Fibroblast of lung (primary cell): ENCODE data around the gene OR51T1. TPM values are rescaled to one million over a fixed set of nuclear protein-coding genes. Genes with fewer than 3 reads are reported as not detected.

Source experiments
- DNase-seq, 2 donors: peaks; one replicate each; pipeline versions ENCODE4 v3.0.0 to v3.0.0-alpha.2; 2010; ENCODE audit warnings: low read depth in 2 of 2
- H2AFZ ChIP-seq: 2 replicates; pipeline ENCODE4 v1.5.1; 2012; ENCODE audit warnings: low read length, control low read depth, inconsistent platforms
- H3K27ac ChIP-seq: 2 replicates; pipeline ENCODE4 v1.5.1; 2011; ENCODE audit warnings: low read length, control low read depth; ENCODE audit not compliant: insufficient read depth
- H3K27me3 ChIP-seq: 2 replicates; pipeline ENCODE4 v1.5.1; 2011; ENCODE audit warnings: mild to moderate bottlenecking, low read length; ENCODE audit not compliant: control insufficient read depth, insufficient read depth
- H3K36me3 ChIP-seq: 2 replicates; pipeline ENCODE4 v1.5.1; 2011; ENCODE audit warnings: low read length; ENCODE audit not compliant: control insufficient read depth, insufficient read depth
- H3K4me1 ChIP-seq: 2 replicates; pipeline ENCODE4 v1.5.1; 2011; ENCODE audit warnings: low read length; ENCODE audit not compliant: control insufficient read depth, insufficient read depth; ENCODE audit errors: extremely low read depth
- H3K4me2 ChIP-seq: 2 replicates; pipeline ENCODE4 v1.5.1; 2011; ENCODE audit warnings: low read length, control low read depth; ENCODE audit not compliant: insufficient read depth; ENCODE audit errors: extremely low read depth
- H3K4me3 ChIP-seq, 4 experiments: fragments of 200-600 bp in 1 of 4; sonication (generic) in 1 of 4; replicated peaks in 1 of 4; 2 replicates each; pipeline ENCODE4 v1.5.1; 2011 to 2016; ENCODE audit warnings: low read length in 4 of 4, low read depth in 3 of 4, mild to moderate bottlenecking in 3 of 4, control low read depth in 2 of 4, inconsistent platforms in 1 of 4, mixed read lengths in 1 of 4; ENCODE audit not compliant: insufficient read depth in 1 of 4; ENCODE audit errors: control extremely low read depth in 1 of 4
- H3K79me2 ChIP-seq: 2 replicates; pipeline ENCODE4 v1.5.1; 2012; ENCODE audit warnings: mild to moderate bottlenecking, low read length, inconsistent platforms; ENCODE audit not compliant: control insufficient read depth, insufficient read depth
- H3K9ac ChIP-seq: 2 replicates; pipeline ENCODE4 v1.5.1; 2011; ENCODE audit warnings: mild to moderate bottlenecking, low read length, control low read depth; ENCODE audit not compliant: insufficient read depth
- H3K9me3 ChIP-seq: 2 replicates; pipeline ENCODE4 v1.5.1; 2012; ENCODE audit warnings: low read depth, low read length; ENCODE audit not compliant: control insufficient read depth, insufficient read depth
- H4K20me1 ChIP-seq: 2 replicates; pipeline ENCODE4 v1.5.1; 2011; ENCODE audit warnings: low read length; ENCODE audit not compliant: control insufficient read depth, insufficient read depth; ENCODE audit errors: extremely low read depth
- EZH2 ChIP-seq: IDR thresholded peaks from 2 replicates; pipeline ENCODE4 v1.5.1; 2012; ENCODE audit warnings: low read length, control low read depth, mild to moderate bottlenecking; ENCODE audit errors: missing control alignments
- polyA plus RNA-seq, 2 donors: library from polyadenylated mRNA; depleted of rRNA in 1 of 2; stranded (reverse) in 1 of 2; unstranded in 1 of 2; fragments of >200 nt; gene quantifications; 2 replicates each; pipeline ENCODE4 v1.2.1, GENCODE V29; 2011 to 2012; ENCODE audit warnings: missing spikeins in 1 of 2
- total RNA-seq: library from RNA; depleted of rRNA; stranded (reverse); fragments of >200 nt; gene quantifications from 2 replicates; pipeline ENCODE4 v1.2.1, GENCODE V29; 2014
- TF ChIP-seq, protein P1 (sequence below), 2 donors: IDR thresholded peaks in 1 of 2; conservative IDR thresholded peaks in 1 of 2; 1 replicate in 1 of 2; 2 replicates in 1 of 2; pipeline ENCODE4 v1.5.1; 2011 to 2012; ENCODE audit warnings: low read length in 2 of 2, control low read depth in 1 of 2, inconsistent platforms in 1 of 2, low read depth in 1 of 2, mild to moderate bottlenecking in 1 of 2

The OR51T1 gene
- total and polyA plus RNA-seq, 2 donors (not counting 1 experiment from before 2014, with no cell fraction given), result not detected

DNA sequence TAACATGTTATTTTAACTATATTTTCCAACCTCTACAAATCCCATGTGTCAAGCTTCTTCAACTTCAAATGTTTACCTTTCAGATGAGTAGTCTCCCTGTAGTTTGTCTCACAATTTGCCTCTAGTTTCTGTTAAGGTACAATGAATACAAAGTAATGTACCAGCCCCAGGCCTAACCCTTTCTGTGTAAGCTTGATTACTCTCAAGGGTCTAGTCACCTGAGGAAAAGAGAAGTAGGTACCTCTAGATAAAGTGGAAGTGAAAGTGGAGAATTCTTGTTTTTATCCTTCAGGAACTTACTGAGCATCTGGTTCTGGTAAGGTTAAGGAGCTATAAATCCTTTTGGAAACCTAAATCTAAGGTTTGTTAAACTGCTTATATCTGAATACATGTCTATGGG is 21.8 kb downstream of the OR51T1 start, which contains the start of gene OR51A7:
OR51A7 (plus strand) TSS at position 300 of the 400 bp plus-strand sequence. CDS start 3,587 bp downstream, outside the sequence.
- no peak for DNase-seq
- no peaks in the 10 kb centered on the region for H3K36me3 ChIP-seq

DNA sequence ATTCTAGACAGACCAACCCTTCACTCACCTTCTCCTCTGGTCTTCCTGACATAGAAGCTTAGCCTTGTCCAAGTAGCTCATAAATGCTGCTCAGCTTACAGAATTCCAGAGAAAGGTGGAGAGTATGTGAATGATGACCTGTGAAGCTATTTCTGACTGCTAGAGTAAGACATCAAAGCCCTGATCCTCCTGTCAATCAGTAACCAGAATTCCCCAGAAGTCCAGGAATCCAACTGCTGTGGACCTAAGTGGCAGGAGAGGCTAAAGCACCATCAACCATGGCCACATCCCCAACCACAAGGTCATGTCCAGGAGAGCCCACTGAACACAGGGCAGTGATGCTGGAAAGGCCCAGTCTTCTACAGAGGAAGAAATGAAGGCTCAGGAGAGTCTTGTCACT is 34.9 kb downstream of the OR51T1 start:
- H3K4me2 ChIP-seq, result no peak overlapping the region
- H4K20me1 ChIP-seq, result no peaks in the 10 kb centered on the region
- H3K4me3 ChIP-seq, result no peak overlapping the region
- no peaks in the 10 kb centered on the region for H3K27me3 ChIP-seq
- no peaks in the 10 kb centered on the region for H3K9me3 ChIP-seq
- TF ChIP-seq EZH2, result no peak
- TF ChIP-seq, protein P1, sequence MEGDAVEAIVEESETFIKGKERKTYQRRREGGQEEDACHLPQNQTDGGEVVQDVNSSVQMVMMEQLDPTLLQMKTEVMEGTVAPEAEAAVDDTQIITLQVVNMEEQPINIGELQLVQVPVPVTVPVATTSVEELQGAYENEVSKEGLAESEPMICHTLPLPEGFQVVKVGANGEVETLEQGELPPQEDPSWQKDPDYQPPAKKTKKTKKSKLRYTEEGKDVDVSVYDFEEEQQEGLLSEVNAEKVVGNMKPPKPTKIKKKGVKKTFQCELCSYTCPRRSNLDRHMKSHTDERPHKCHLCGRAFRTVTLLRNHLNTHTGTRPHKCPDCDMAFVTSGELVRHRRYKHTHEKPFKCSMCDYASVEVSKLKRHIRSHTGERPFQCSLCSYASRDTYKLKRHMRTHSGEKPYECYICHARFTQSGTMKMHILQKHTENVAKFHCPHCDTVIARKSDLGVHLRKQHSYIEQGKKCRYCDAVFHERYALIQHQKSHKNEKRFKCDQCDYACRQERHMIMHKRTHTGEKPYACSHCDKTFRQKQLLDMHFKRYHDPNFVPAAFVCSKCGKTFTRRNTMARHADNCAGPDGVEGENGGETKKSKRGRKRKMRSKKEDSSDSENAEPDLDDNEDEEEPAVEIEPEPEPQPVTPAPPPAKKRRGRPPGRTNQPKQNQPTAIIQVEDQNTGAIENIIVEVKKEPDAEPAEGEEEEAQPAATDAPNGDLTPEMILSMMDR (conservative IDR thresholded peaks at IDR 0.05 in 1 of 2, IDR thresholded peaks at IDR 0.05 in 1 of 2; ENCODE audit: low read depth in 1 of 2, low read length in 2 of 2), result no peak
- H3K36me3 ChIP-seq, result no peaks in the 10 kb centered on the region
- H2AFZ ChIP-seq, result no peak overlapping the region
- no peak overlapping the region for H3K9ac ChIP-seq
- DNase-seq, result no peak
- H3K27ac ChIP-seq, result no peak overlapping the region
- no peaks in the 10 kb centered on the region for H3K79me2 ChIP-seq
- H3K4me1 ChIP-seq, result no peaks in the 10 kb centered on the region

More for the DNA sequence above, 21.8 kb downstream of the OR51T1 start, which contains the start of gene OR51A7:
- Histone ChIP-seq H3K4me2 (no peak within 1 kb of the TSS), H3K79me2 (no peaks in the 10 kb centered on the region), H3K27me3 (no peaks in the 10 kb centered on the region), H3K9ac (no peak within 1 kb of the TSS), H3K9me3 (no peaks in the 10 kb centered on the region), H3K4me1 (no peaks in the 10 kb centered on the region), H2AFZ (no peak within 1 kb of the TSS), H4K20me1 (no peaks in the 10 kb centered on the region), H3K27ac (no peak within 1 kb of the TSS), H3K4me3 (no peak within 1 kb of the TSS)
- TF ChIP-seq, protein P1 (conservative IDR thresholded peaks at IDR 0.05 in 1 of 2, IDR thresholded peaks at IDR 0.05 in 1 of 2; ENCODE audit: low read depth in 1 of 2, low read length in 2 of 2), result no peak
- TF ChIP-seq EZH2, result no peak

DNA sequence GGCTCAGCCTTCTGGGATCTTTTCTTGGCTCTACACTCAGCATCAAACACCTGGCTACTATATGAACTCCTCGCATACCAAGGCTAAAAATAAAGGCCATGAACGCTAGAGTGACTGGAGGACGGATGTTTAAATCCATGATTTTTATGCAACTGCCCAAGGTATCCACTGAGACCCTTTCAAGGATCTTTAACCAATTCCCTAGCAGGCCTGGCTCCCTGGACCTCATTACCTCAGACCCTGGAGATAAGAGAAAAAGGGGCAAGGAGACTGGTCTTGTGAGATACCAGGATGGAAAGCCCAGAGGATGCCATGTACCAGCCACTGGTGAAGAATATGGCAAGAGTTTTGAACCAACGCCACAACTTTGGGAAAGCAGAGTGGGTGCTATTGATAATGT is 37.5 kb downstream of the OR51T1 start, which contains the start of gene OR51G2:
OR51G2 (minus strand) TSS at position 101 of the 400 bp plus-strand sequence. CDS start 3,687 bp downstream, outside the sequence.
- no peak within 1 kb of the TSS for H3K4me3 ChIP-seq
- H3K9me3 ChIP-seq, result no peaks in the 10 kb centered on the region
- no peak for DNase-seq
- no peak within 1 kb of the TSS for H2AFZ ChIP-seq
- no peaks in the 10 kb centered on the region for H3K36me3 ChIP-seq
- no peak within 1 kb of the TSS for H3K9ac ChIP-seq
- H3K4me2 ChIP-seq, result no peak within 1 kb of the TSS
- no peaks in the 10 kb centered on the region for H3K27me3 ChIP-seq
- no peaks in the 10 kb centered on the region for H3K4me1 ChIP-seq
- no peak within 1 kb of the TSS for H3K27ac ChIP-seq
- no peak for TF ChIP-seq EZH2
- TF ChIP-seq, protein P1 (conservative IDR thresholded peaks at IDR 0.05 in 1 of 2, IDR thresholded peaks at IDR 0.05 in 1 of 2; ENCODE audit: low read depth in 1 of 2, low read length in 2 of 2), result no peak
- H4K20me1 ChIP-seq, result no peaks in the 10 kb centered on the region
- H3K79me2 ChIP-seq, result no peaks in the 10 kb centered on the region
